ENCODE measurements around the gene SDC4.

GRCh38 chr20:45391559-45391958, 43.3 kb upstream of the SDC4 start:
- TF ChIP-seq POLR2AphosphoS5 (IDR thresholded peaks at IDR 0.05; ENCODE audit: low read depth, low read length) (no peak), TAF1 (IDR thresholded peaks at IDR 0.05; ENCODE audit: borderline replicate concordance, low read depth, low read length) (no peak)
